GM18526 (cell line): ENCODE data around the gene GP1BB.

Source experiments
- POLR2A ChIP-seq: IDR thresholded peaks from 3 replicates; pipeline ENCODE4 v1.6.1; 2011; ENCODE audit not compliant: insufficient read length; ENCODE audit errors: extremely low read depth

Gene GP1BB

DNA sequence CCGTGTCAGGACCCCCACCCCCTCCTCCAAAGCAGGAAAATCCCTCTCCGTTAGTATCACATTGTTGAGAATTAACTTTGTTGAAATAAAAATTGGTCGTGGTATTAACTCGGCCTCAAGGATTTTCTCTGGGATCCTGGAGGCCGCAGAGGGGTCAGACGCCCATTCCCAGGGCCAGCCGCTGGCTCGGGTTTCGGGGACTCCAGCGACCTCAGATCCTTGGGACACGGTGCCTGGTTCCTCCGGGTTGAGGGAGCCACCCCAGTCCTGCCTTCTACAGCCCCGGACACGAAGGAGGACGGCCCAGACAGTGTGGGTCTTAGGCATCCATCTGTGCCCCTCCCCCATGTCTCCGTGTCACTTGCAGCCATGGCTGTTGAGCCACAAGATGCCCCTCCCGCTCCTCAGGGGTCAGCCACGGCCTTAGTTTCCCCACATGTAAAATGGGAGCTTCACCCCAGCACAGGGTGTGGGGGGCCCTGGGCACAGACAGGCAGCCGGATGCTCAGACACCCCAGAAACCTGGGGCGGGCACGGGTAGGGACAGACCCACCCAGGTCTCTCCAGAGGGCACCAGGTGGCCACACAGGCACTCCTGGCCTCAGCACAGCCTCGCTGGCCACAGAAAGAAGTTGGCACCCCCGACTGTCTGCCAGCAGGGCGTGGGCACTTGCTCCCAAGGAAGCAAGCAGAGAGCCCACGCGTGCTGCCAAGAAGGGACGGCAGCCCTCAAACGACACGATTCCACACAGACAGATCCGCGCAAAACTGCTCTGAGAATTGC is 15.5 kb downstream of the GP1BB start:
- no peak for TF ChIP-seq POLR2A

DNA sequence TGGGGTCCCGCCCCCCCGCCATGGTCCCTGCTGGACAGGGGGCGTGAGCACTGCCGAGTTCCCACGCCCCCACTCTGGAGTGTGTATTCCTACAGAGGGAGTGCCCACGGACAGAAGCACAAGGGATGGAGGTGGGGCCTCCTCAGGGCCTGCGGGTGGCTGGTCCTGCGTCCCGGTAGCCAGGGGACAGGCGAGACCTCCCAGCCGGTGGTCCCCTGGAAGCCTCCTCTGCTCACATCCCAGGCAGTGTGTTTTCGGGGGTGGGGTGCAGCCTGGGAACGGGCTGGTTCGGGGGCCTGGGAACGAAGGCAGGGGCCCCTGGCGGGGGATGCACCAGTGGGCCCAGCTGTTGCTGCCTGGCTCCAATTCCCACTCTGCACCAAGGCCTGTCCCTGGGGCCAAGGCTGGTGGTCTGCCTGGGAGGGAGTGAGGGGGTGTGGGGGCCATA is 16.1 kb downstream of the GP1BB start:
- no peak for TF ChIP-seq POLR2A

DNA sequence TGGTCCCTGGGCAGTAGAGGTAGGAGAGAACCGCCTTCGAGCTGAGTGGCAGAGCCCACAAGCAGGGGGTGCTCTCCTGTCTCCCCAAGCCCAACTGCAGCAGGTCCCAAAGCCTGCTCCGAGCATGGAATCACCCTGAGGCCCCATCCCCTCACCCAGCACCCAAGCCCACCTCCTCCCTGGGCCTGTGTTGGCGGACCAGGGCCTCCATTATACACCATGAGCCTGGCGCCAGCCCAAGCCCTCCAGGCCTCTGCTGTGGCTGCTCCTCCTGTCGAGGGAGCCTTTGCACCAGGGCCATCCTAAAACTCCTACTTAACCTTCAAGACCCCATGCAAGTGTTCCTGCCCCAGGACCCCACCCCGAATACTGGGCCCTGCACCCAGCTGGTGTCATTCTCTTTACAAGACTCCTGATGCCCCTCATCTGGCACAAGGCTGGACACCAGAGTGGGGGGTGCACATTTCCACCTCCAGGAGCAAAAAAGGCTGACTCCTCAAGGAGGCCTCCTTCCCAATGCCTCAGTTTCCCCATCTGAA is 16.6 kb downstream of the GP1BB start:
- TF ChIP-seq POLR2A: no peak

- TF ChIP-seq POLR2A: no peak
These were observed 17.2 kb downstream of the GP1BB start for GRCh38 chr22:19740586-19740985.

- TF ChIP-seq POLR2A: no peak
These were observed 17.7 kb downstream of the GP1BB start for GRCh38 chr22:19741053-19741452.

DNA sequence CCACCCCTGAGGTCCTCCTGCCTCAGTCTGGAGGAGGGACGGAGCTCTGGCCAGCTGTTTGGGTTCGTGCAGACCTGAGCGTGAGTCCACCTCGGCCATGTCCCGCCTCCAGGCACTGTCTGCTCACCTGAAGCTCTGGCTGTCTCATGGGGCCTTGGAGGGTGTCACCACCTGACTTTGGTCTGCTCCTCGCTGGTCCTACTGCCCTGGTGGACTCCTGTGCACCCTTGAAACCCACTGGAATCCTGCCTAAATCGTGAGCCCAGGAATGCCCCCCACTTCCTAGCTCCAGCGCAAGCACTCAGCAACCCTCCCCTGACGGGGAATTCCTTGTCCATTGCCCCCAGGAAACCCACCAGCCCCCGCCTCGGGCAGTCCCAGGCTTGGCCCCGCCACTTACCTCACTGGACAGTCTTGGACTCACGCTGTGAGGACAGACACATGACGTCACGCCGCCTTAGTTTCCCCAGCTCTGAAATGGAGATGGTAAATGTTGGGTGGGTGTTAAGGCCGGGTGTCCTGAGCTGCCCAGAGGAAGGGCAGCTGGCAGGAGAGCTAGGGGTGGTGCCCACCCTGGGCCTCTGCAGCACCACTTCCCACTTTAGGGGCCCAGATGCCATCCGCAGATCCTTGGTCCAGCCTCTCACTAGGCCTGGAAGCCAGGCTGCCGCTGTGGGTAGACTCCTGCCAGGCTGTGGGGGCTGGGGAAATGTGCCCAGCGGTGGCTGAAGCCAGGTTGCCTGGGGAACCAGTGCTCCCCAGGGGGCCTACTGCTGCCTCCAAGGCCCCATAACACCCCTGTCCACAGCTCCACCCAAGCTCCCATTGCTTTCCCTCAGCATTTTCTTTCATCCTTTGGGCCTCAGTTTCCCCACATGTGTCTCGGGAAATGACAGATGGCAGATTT is 19.1 kb downstream of the GP1BB start:
- no peak for TF ChIP-seq POLR2A

GRCh38 chr22:19743081-19743480 is 19.7 kb downstream of the GP1BB start:
- TF ChIP-seq POLR2A: no peak

GRCh38 chr22:19743651-19744050 is 20.3 kb downstream of the GP1BB start:
- no peak for TF ChIP-seq POLR2A

GRCh38 chr22:19744350-19745006 is 21.1 kb downstream of the GP1BB start:
- TF ChIP-seq POLR2A: no peak

- TF ChIP-seq POLR2A: no peak
These were observed 22.1 kb downstream of the GP1BB start for GRCh38 chr22:19745155-19746101.

DNA sequence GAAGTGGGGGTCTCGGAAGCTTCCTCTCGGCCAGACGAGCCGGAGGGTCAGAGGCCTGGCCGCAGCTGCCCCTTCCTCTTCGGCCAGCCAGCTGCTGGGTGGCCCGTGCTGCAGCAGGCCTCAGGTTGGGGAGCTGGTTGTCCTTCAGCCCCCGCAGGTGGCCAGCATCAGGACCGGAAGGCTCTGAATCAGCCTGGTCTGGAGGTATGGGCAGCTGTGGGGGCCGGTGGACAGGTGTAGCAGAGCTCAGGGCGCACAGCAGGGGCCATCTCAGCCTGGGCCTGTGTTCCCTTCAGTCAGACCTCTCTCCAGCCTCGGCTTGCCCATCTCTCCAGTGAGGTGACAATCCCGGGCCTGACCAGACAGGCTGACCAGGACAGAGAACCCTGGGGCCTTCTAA is 23.4 kb downstream of the GP1BB start:
- TF ChIP-seq POLR2A: no peak

- TF ChIP-seq POLR2A: no peak
These were observed 24.2 kb downstream of the GP1BB start for GRCh38 chr22:19747551-19747950.

DNA sequence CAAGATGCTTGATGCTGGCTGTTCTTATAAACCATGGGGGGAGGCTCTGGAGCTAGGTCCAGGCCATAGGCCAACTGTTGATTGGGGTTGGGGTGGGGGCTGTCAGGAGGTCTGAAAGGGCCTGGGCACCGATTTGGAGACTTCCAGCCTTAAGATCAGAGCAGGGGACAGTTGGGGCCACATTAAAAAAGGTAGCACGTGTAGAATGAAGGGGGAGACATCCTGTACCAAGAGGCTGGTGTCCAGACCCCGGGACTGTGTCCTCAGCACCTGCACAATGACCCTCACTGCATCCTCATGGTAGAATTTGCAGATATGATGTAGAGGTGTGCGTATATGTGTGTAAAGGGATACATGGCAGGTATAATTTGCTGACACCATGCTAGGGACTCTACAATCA is 24.8 kb downstream of the GP1BB start:
- TF ChIP-seq POLR2A: no peak

DNA sequence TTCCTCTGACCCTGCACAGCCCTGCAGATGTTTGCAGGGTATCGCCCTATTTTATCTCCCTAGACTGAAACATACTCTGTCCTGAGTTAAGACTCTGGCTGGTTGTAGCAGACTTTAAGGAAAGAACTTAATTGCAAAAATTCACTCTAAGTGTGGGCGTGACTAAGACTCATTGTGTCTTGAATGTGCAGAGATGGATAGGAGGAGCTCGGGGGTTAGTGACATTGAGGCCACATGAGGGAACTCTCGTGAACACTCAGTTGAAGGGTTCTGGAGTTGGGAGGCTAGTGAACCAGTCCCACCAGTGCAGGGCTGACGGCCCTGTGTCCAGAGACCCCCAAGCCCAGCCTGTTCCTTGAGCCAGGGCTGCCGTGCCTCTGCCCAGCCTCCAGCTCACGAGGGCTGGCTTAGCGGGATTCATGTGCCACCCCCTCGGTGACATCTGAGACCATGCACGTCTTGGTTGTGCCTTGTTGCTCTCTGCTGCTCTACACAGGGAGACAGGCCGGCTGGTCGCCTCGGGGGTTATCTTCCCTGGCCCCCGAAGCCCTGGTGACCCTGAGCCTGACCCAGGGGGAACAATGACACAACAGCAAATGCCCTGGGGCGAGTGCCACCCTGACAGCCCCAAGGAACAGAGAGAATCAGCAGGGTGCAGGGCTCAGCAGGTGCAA is 25.8 kb downstream of the GP1BB start:
- TF ChIP-seq POLR2A: no peak
